ENCODE measurements around the gene BMAL1.

GRCh38 chr11:13427440-13427839 is 149.8 kb downstream of the BMAL1 start:
- TF ChIP-seq ZBTB7A (IDR thresholded peaks at IDR 0.05; ENCODE audit: low read depth) = no peak
- no peak for TF ChIP-seq TAF1 (IDR thresholded peaks at IDR 0.05; ENCODE audit: low read depth)
- no peak for TF ChIP-seq REST (IDR thresholded peaks at IDR 0.05; ENCODE audit: low read depth)
- no peak for TF ChIP-seq YY1 (IDR thresholded peaks at IDR 0.05; ENCODE audit: low read depth)
- no peak for TF ChIP-seq RAD21 (IDR thresholded peaks at IDR 0.05; ENCODE audit: low read depth)
- TF ChIP-seq, protein P1, sequence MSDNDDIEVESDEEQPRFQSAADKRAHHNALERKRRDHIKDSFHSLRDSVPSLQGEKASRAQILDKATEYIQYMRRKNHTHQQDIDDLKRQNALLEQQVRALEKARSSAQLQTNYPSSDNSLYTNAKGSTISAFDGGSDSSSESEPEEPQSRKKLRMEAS (IDR thresholded peaks at IDR 0.05) = no peak
- TF ChIP-seq EP300 (IDR thresholded peaks at IDR 0.05; ENCODE audit: borderline replicate concordance) = no peak
- no peak for TF ChIP-seq EGR1 (IDR thresholded peaks at IDR 0.05)
- no peak for TF ChIP-seq NFIC (IDR thresholded peaks at IDR 0.05)
- no peak for TF ChIP-seq CEBPB (IDR thresholded peaks at IDR 0.05)
- no peak for TF ChIP-seq USF1 (IDR thresholded peaks at IDR 0.05)
- no peak for TF ChIP-seq CREB1 (IDR thresholded peaks at IDR 0.05; ENCODE audit: low read depth)
- TF ChIP-seq TCF12 (IDR thresholded peaks at IDR 0.05; ENCODE audit: low read depth) = no peak
